ENCODE data around the gene NOP9. TPM values are rescaled to one million over a fixed set of nuclear protein-coding genes. Genes with fewer than 3 reads are reported as not detected.

Gene NOP9
- total RNA-seq, 1 experiment from 2014 or later: 29.8 TPM

GRCh38 chr14:24260780-24261157 lies 38.9 kb upstream of the NOP9 start:
- Mint-ChIP-seq H3K27ac (ENCODE audit: low read depth, unreplicated experiment) (peak overlapping the region; percentile 79), H3K27me3 (ENCODE audit: insufficient read depth, unreplicated experiment) (no peaks in the 10 kb centered on the region), H3K4me3 (ENCODE audit: unreplicated experiment) (no peak overlapping the region), H3K9me3 (ENCODE audit: unreplicated experiment) (no peaks in the 10 kb centered on the region), H3K4me1 (ENCODE audit: insufficient read depth, unreplicated experiment) (peaks cover 54% of the 10 kb centered on the region), H3K36me3 (ENCODE audit: insufficient read depth, unreplicated experiment) (peaks cover 18% of the 10 kb centered on the region)
- no peak for TF ChIP-seq CTCF (IDR thresholded peaks at IDR 0.05; ENCODE audit: unreplicated experiment)
- intact Hi-C loops (cut with micrococcal nuclease): no loop called here
- no peak for DNase-seq (ENCODE audit: unreplicated experiment)
- BruUV-seq (replicated peaks): no TSS peak
- POLR2A ChIA-PET: interaction anchor here (0.6 to 7.2 kb wide), 5 partner anchors 11 to 45 kb away, joined by 3 to 62 read pairs (median 10); partner anchors contain the start of genes DHRS1, MDP1, NOP9 and RABGGTA
- CTCF ChIA-PET: interaction anchor here (0.6 to 32.3 kb wide), 4 partner anchors 19 to 45 kb away, joined by 3 to 457 read pairs (median 198); partner anchors contain the start of genes DHRS1, MDP1, NOP9 and TINF2

DNA sequence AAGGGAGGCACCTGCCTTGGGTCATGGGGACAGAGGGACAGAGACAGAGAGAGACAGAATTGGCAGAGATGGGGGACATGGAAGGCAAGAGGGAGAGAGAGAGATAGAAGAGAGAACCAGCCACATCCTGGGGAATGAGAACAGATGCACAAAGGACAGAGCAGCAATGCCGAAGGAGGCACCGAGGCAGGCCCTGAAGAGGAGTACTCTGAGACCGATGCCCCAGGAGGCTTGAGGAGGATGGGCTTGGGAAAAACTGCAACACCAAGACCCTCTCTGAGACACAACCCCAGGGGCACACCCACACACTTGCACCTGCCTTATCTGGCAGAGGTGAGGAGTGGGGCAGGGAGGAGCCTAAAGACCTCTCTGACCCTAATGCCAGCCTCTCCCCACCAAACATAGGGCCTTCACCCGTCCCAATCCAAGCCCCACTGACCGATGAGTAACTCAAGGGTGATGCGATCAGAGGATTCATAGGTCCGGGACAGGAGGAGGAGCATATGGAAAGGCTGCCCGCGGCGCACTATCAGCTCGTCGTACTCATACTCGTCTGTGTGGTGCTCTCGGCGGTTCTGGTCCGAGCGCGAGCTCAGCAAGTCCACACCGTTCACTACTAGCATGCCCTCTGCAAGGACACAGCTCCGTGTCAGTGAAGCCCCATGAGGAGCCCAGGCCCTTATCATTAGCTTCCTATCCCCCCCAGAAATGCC lies 38.2 kb upstream of the NOP9 start:
- CTCF ChIA-PET: interaction anchor here (0.6 to 32.3 kb wide), 6 partner anchors 9 to 48 kb away, joined by 3 to 457 read pairs (median 6); partner anchors contain the start of genes DHRS1, GMPR2, LTB4R2 and NOP9
- Mint-ChIP-seq H3K27me3 (ENCODE audit: insufficient read depth, unreplicated experiment) (no peaks in the 10 kb centered on the region), H3K36me3 (ENCODE audit: insufficient read depth, unreplicated experiment) (peaks cover 23% of the 10 kb centered on the region), H3K9me3 (ENCODE audit: unreplicated experiment) (no peaks in the 10 kb centered on the region), H3K4me3 (ENCODE audit: unreplicated experiment) (no peak overlapping the region), H3K4me1 (ENCODE audit: insufficient read depth, unreplicated experiment) (peaks cover 55% of the 10 kb centered on the region), H3K27ac (ENCODE audit: low read depth, unreplicated experiment) (peak overlapping the region; percentile 79)
- no peak for DNase-seq (ENCODE audit: unreplicated experiment)
- TF ChIP-seq CTCF (IDR thresholded peaks at IDR 0.05; ENCODE audit: unreplicated experiment): no peak
- intact Hi-C loops (cut with micrococcal nuclease): no loop called here
- no TSS peak for BruUV-seq (replicated peaks)
- POLR2A ChIA-PET: interaction anchor here (0.9 to 7.2 kb wide), 4 partner anchors 10 to 37 kb away, joined by 5 to 62 read pairs (median 14); partner anchors contain the start of genes DHRS1, NOP9, RABGGTA and TINF2

DNA sequence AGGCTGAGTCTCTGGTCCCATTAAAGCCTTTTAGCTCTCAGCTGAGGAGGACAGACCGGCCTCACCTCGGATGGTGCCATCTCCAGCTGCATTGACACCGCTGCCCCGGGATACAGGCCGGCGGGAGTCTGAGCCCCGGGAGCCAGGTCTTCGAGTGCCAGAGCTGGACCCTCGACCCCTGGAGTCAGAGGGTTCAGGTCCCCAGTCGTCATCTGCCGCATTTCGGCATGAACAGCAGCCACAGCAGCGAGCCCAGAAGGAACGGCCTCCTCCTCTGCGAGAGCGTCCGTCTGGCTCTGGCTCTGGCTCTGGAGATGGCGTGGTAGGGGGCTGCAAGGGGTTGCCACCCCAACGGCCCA lies 37.7 kb upstream of the NOP9 start:
- no TSS peak for BruUV-seq (replicated peaks)
- no peak overlapping the region for H3K27ac Mint-ChIP-seq (ENCODE audit: low read depth, unreplicated experiment)
- intact Hi-C loops (cut with micrococcal nuclease): no loop called here
- no peaks in the 10 kb centered on the region for H3K27me3 Mint-ChIP-seq (ENCODE audit: insufficient read depth, unreplicated experiment)
- ChIA-PET CTCF (interaction anchor here (0.6 to 32.3 kb wide), 6 partner anchors 9 to 48 kb away, joined by 3 to 457 read pairs (median 6); partner anchors contain the start of genes DHRS1, GMPR2, LTB4R2 and NOP9), POLR2A (interaction anchor here (1.2 to 7.2 kb wide), 4 partner anchors 8 to 36 kb away, joined by 4 to 62 read pairs (median 14); partner anchors contain the start of genes DHRS1, NOP9 and RABGGTA)
- H3K9me3 Mint-ChIP-seq (ENCODE audit: unreplicated experiment): no peaks in the 10 kb centered on the region
- no peak overlapping the region for H3K4me3 Mint-ChIP-seq (ENCODE audit: unreplicated experiment)
- H3K4me1 Mint-ChIP-seq (ENCODE audit: insufficient read depth, unreplicated experiment): peaks cover 58% of the 10 kb centered on the region
- TF ChIP-seq CTCF (IDR thresholded peaks at IDR 0.05; ENCODE audit: unreplicated experiment): no peak
- DNase-seq (ENCODE audit: unreplicated experiment): no peak
- peaks cover 24% of the 10 kb centered on the region for H3K36me3 Mint-ChIP-seq (ENCODE audit: insufficient read depth, unreplicated experiment)
